ENCODE measurements around the gene ITPK1.

GRCh38 chr14:92926180-92926845, 189.4 kb downstream of the ITPK1 start:
- TF ChIP-seq CTCF (conservative IDR thresholded peaks at IDR 0.05; ENCODE audit: low read depth, low read length): no peak
- no peak for TF ChIP-seq EZH2 (IDR thresholded peaks at IDR 0.05; ENCODE audit: borderline replicate concordance, low read depth, low read length, poor library complexity, severe bottlenecking)

Data from A673 (cell line).